GM23248 (cell line): ENCODE measurements around the gene COG5. TPM values are rescaled to one million over a fixed set of nuclear protein-coding genes. Genes with fewer than 3 reads are reported as not detected.

Experiments
- DNase-seq: peaks from one replicate; pipeline ENCODE4 v3.0.0-alpha.2; 2015
- H2AFZ ChIP-seq: fragments of 200-600 bp; sonication (generic); 2 replicates; pipeline ENCODE4 v1.6.1; 2016; ENCODE audit warnings: antibody characterized with exemption
- H3F3A ChIP-seq: fragments of 200-600 bp; sonication (generic); 2 replicates; pipeline ENCODE4 v1.6.1; 2016; ENCODE audit warnings: mild to moderate bottlenecking, antibody characterized with exemption, mixed run types; ENCODE audit not compliant: insufficient read depth
- H3K27ac ChIP-seq: fragments of 200-600 bp; sonication (generic); 2 replicates; pipeline ENCODE4 v1.5.1; 2016; ENCODE audit warnings: mild to moderate bottlenecking
- H3K27me3 ChIP-seq: fragments of 200-600 bp; sonication (generic); replicated peaks from 2 replicates; pipeline ENCODE4 v1.6.1; 2016; ENCODE audit warnings: mild to moderate bottlenecking; ENCODE audit not compliant: insufficient read depth
- H3K36me3 ChIP-seq: fragments of 200-600 bp; sonication (generic); 2 replicates; pipeline ENCODE4 v1.6.1; 2016; ENCODE audit warnings: low read depth, mild to moderate bottlenecking
- H3K4me1 ChIP-seq: fragments of 200-600 bp; sonication (generic); 2 replicates; pipeline ENCODE4 v1.6.1; 2016; ENCODE audit warnings: mild to moderate bottlenecking; ENCODE audit not compliant: insufficient read depth
- H3K4me2 ChIP-seq: fragments of 200-600 bp; sonication (generic); one replicate; pipeline ENCODE4 v1.6.1; 2016; ENCODE audit warnings: mild to moderate bottlenecking; ENCODE audit not compliant: unreplicated experiment
- H3K4me3 ChIP-seq: fragments of 200-600 bp; sonication (generic); 2 replicates; pipeline ENCODE4 v1.5.1; 2016; ENCODE audit warnings: mild to moderate bottlenecking
- H3K79me2 ChIP-seq: fragments of 200-600 bp; sonication (generic); 2 replicates; pipeline ENCODE4 v1.6.1; 2016; ENCODE audit warnings: mild to moderate bottlenecking; ENCODE audit not compliant: insufficient read depth
- H3K9ac ChIP-seq: fragments of 200-600 bp; sonication (generic); 2 replicates; pipeline ENCODE4 v1.6.1; 2016; ENCODE audit warnings: mild to moderate bottlenecking
- H3K9me2 ChIP-seq: fragments of 200-600 bp; sonication (generic); 2 replicates; pipeline ENCODE4 v1.6.1; 2016; ENCODE audit warnings: mixed run types, mild to moderate bottlenecking, moderate library complexity; ENCODE audit not compliant: insufficient read depth
- H3K9me3 ChIP-seq: fragments of 200-600 bp; sonication (generic); one replicate; pipeline ENCODE4 v1.6.1; 2017; ENCODE audit warnings: low read depth
- H4K20me1 ChIP-seq: fragments of 200-600 bp; sonication (generic); 2 replicates; pipeline ENCODE4 v1.6.0; 2016; ENCODE audit not compliant: insufficient read depth
- EZH2 ChIP-seq: fragments of 200-600 bp; sonication (generic); IDR thresholded peaks from 2 replicates; pipeline ENCODE4 v1.6.1; 2018; ENCODE audit warnings: antibody characterized with exemption, mild to moderate bottlenecking; ENCODE audit not compliant: insufficient read depth, poor library complexity, severe bottlenecking
- EZH2phosphoT487 ChIP-seq: fragments of 200-600 bp; sonication (generic); IDR thresholded peaks from 2 replicates; pipeline ENCODE4 v1.6.1; 2018; ENCODE audit warnings: antibody characterized with exemption, moderate library complexity, mild to moderate bottlenecking, low read depth; ENCODE audit not compliant: insufficient read depth
- WGBS, 2 experiments: methylation state at CpG; one replicate each; pipeline ENCODE4 v1.1.6; 2015 to 2017; ENCODE audit warnings: low lambda C conversion rate in 2 of 2, low coverage in 1 of 2; ENCODE audit errors: missing lambda C conversion rate in 2 of 2; 5-methylcytosine and 5-hydroxymethylcytosine counted together
- in situ Hi-C: fragments of 300-500 bp; cut with MboI; formaldehyde crosslinking; loops from 2 replicates; pipeline ENCODE4 v1.15.0; 2020
- polyA plus RNA-seq: library from polyadenylated mRNA; unstranded; fragments of >200 nt; fragmentation: Nextera tagmentation; extraction: Ambion mirVana; gene quantifications from 2 replicates; pipeline ENCODE4 v1.2.1, GENCODE V29; 2016
- total RNA-seq: library from RNA; depleted of rRNA; stranded (reverse); fragments of >200 nt; shearing (Covaris generic); gene quantifications from 2 replicates; pipeline ENCODE4 v1.2.3, GENCODE V29; 2014

COG5 gene
- total and polyA plus RNA-seq, 2 experiments from 2014 or later, result 20.7 to 26.0 TPM

- Histone ChIP-seq H3K27me3 (no peaks in the 10 kb centered on the region), H4K20me1 (no peaks in the 10 kb centered on the region), H3K4me2 (no peak overlapping the region), H3F3A (no peaks in the 10 kb centered on the region), H3K9me2 (no peaks in the 10 kb centered on the region), H3K27ac (no peak overlapping the region), H3K4me3 (no peak overlapping the region), H3K4me1 (peaks cover 10% of the 10 kb centered on the region), H3K36me3 (no peaks in the 10 kb centered on the region), H3K79me2 (no peaks in the 10 kb centered on the region), H3K9ac (no peak overlapping the region), H3K9me3 (no peaks in the 10 kb centered on the region), H2AFZ (no peak overlapping the region)
- no peak for DNase-seq
- in situ Hi-C loops, result loop anchor here (25.0 kb wide), 2 partner anchors 269 to 394 kb away; partner anchors contain the start of gene CBLL1
- TF ChIP-seq EZH2, result no peak
- TF ChIP-seq EZH2phosphoT487, result no peak
- WGBS, 2 experiments, result 97 to 100% methylated on average over 2 of the region's 2 CpGs
Observed at GRCh38 chr7:107467972-107468371, 95.7 kb downstream of the COG5 start.

DNA sequence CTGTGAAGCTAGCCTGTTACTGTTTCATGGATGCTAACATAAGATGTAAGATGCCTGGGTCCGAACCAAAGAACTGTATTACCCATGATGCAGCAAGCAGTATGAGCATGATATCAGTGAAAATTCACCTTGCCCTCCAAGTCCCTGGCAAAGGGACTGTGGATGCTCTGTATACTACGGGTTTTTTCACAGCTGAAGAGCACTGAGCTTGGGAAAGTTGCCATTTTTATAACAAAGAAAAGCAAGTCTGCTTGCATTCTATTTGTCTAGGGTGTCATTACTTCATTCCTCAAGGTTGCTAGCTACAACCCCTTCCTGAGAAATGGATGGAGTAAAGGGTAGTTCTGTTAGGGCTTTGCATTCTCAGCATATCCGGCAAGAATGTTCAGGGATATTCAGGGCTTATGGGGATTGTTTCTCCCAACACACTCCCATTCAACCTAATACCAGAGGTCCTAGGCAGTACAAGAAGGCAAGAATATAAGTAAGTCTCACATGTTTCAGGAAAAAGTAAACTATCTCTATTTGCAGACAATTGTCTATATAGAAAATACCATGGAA, 99.0 kb downstream of the COG5 start:
- Histone ChIP-seq H3F3A (no peaks in the 10 kb centered on the region), H3K9ac (no peak overlapping the region), H3K4me1 (no peaks in the 10 kb centered on the region), H3K9me3 (no peaks in the 10 kb centered on the region), H3K4me3 (no peak overlapping the region), H3K4me2 (no peak overlapping the region), H3K9me2 (no peaks in the 10 kb centered on the region), H4K20me1 (no peaks in the 10 kb centered on the region), H3K36me3 (no peaks in the 10 kb centered on the region), H3K79me2 (no peaks in the 10 kb centered on the region), H3K27me3 (no peaks in the 10 kb centered on the region), H3K27ac (no peak overlapping the region), H2AFZ (no peak overlapping the region)
- WGBS, 2 experiments, result 97 to 98% methylated on average over 3 of the region's 3 CpGs
- in situ Hi-C loops, result loop anchor here (25.0 kb wide), 2 partner anchors 273 to 398 kb away; partner anchors contain the start of gene CBLL1
- TF ChIP-seq EZH2phosphoT487, result no peak
- no peak for TF ChIP-seq EZH2
- no peak for DNase-seq

DNA sequence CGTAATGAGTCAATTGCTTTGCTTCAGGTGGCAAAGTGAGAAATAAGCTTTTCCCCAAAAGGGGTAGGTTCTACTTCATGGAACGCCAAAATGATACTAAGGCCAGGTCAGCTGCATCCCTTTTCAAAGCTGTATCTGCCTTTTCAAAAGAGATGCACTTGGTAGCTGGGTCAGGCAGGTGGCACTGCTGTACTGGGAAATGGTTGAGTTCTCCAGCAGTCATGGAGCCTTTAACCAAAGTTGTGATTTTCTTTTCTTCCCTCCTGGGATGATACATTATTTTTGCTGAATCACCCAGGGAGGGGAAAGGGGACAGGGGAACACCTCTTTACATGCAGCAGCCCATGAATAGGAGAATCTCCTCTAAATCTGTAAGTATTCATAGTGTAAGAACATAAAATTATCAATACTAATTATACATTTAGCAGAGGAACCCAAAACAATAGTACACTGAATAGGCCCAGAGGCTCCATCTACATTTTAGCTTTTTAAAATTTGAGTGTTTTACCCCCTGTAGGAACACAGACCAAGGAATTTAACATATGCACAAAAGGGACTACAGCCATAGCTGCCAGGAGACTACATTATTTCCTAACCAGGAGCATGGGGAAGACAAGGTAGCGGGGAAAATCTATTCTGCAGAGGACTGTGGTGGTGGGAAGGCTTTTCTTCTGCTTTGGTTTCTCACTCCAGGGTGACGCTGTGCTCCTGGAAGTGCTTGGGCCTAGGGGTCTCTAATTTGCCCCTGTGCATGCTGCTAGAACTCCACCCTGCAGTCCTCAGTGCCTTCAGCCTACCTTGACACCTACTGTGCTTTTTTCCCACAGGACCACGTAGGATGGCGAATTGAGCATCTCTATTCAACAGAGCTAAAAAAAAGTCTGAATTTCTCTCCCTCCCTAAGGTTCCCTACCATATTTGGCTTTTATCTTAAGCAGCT, 100.3 kb downstream of the COG5 start:
- Histone ChIP-seq H3K9me3 (no peaks in the 10 kb centered on the region), H3K4me2 (no peak overlapping the region), H3K4me1 (no peaks in the 10 kb centered on the region), H4K20me1 (no peaks in the 10 kb centered on the region), H3K4me3 (no peak overlapping the region), H3K27me3 (no peaks in the 10 kb centered on the region), H3F3A (no peaks in the 10 kb centered on the region), H3K79me2 (no peaks in the 10 kb centered on the region), H3K9me2 (no peaks in the 10 kb centered on the region), H2AFZ (no peak overlapping the region), H3K9ac (no peak overlapping the region), H3K27ac (no peak overlapping the region), H3K36me3 (peaks cover 2% of the 10 kb centered on the region; the same call in 1 of the 2 replicates)
- TF ChIP-seq EZH2 (no peak), EZH2phosphoT487 (no peak)
- DNase-seq, result peak; percentile 82
- 79 to 81% methylated on average over 6 of the region's 6 CpGs for WGBS, 2 experiments
- in situ Hi-C loops, result loop anchor here (25.0 kb wide), 2 partner anchors 274 to 399 kb away; partner anchors contain the start of gene CBLL1

DNA sequence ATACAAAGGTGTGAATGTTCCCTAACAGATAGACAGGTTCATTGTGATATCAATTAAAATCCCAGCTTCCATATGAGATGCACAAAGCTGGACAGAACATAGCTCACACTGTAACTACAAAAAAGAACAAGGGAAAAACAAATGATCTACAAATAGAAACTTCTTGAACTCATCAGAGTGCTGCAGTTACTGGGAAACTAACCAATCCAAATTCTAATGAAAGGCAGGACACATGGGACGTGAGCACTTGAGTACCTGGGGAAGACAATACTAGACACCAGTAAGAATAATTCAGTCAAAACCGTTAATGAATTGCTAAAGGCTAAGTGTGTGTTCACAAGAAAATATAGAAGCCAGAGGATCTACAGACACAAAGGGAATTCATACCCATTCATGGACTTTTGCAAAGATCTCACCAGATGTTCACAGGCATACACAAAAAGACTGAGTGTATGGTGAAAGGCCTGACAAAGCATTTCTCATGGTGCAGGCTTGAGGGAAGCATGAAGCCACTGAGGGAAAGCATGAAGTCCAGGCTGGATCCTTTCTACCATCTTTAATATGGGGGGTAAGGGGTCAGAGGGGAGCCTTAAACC, 101.7 kb downstream of the COG5 start:
- no peak overlapping the region for H3K4me3 ChIP-seq
- no peaks in the 10 kb centered on the region for H3K4me1 ChIP-seq
- H2AFZ ChIP-seq, result no peak overlapping the region
- 91 to 97% methylated on average over 2 of the region's 2 CpGs for WGBS, 2 experiments
- no peaks in the 10 kb centered on the region for H3K27me3 ChIP-seq
- H3K79me2 ChIP-seq, result no peaks in the 10 kb centered on the region
- H3K4me2 ChIP-seq, result no peak overlapping the region
- no peak overlapping the region for H3K9ac ChIP-seq
- H3K9me2 ChIP-seq, result no peaks in the 10 kb centered on the region
- TF ChIP-seq EZH2 (no peak), EZH2phosphoT487 (no peak)
- H3K27ac ChIP-seq, result no peak overlapping the region
- H4K20me1 ChIP-seq, result no peaks in the 10 kb centered on the region
- in situ Hi-C loops, result loop anchor here (25.0 kb wide), 2 partner anchors 275 to 400 kb away; partner anchors contain the start of gene CBLL1
- no peaks in the 10 kb centered on the region for H3F3A ChIP-seq
- H3K9me3 ChIP-seq, result no peaks in the 10 kb centered on the region
- H3K36me3 ChIP-seq, result peaks cover 5% of the 10 kb centered on the region; the same call in 1 of the 2 replicates
- DNase-seq, result no peak
